CD4-positive, alpha-beta T cell (primary cell): Measurements from ENCODE around the gene NMT2. TPM values are rescaled to one million over a fixed set of nuclear protein-coding genes. Genes with fewer than 3 reads are reported as not detected.

Source experiments
- ATAC-seq: fragments of 200-7000 bp; cut with Tn5 transposase; one replicate; pipeline ENCODE4 v1.10.0; 2022; ENCODE audit warnings: mild to moderate bottlenecking; ENCODE audit not compliant: poor library complexity
- CTCF ChIA-PET: fragments of 350-600 bp; sonication (Branson Sonifier 250); formaldehyde crosslinking; loops from one replicate; lab custom pipeline; 2021; ENCODE audit warnings: antibody characterized with exemption, inconsistent platforms; lab: Charles Lee
- POLR2A ChIA-PET: fragments of 350-600 bp; sonication (Branson Sonifier 250); formaldehyde crosslinking; loops from one replicate; lab custom pipeline; 2021; ENCODE audit warnings: antibody characterized with exemption, inconsistent platforms; lab: Charles Lee
- DNase-seq, 14 experiments: peaks; one replicate each; pipeline ENCODE4 v3.0.0-alpha.2; 2013 to 2020; ENCODE audit warnings: mixed read lengths in 2 of 14
- H3K27ac ChIP-seq, 2 donors: one replicate each; pipeline versions ENCODE4 v1.5.1 to v1.7.0; 2013; ENCODE audit warnings: low read length in 2 of 2, low read depth in 1 of 2, mild to moderate bottlenecking in 1 of 2
- H3K27me3 ChIP-seq, 2 experiments: 1 replicate in 1 of 2; 2 replicates in 1 of 2; pipeline versions ENCODE4 v1.6.1 to v1.7.0; 2013; ENCODE audit warnings: low read length in 2 of 2, control low read depth in 1 of 2, mild to moderate bottlenecking in 1 of 2, moderate library complexity in 1 of 2; ENCODE audit not compliant: insufficient read depth in 2 of 2, control insufficient read depth in 1 of 2
- H3K36me3 ChIP-seq: one replicate; pipeline ENCODE4 v1.6.1; 2013; ENCODE audit warnings: low read length, control low read depth; ENCODE audit not compliant: insufficient read depth
- H3K4me1 ChIP-seq: one replicate; pipeline ENCODE4 v1.6.1; 2013; ENCODE audit warnings: low read length, control low read depth; ENCODE audit not compliant: insufficient read depth
- H3K4me3 ChIP-seq: one replicate; pipeline ENCODE4 v1.5.1; 2013; ENCODE audit warnings: mild to moderate bottlenecking, low read length, moderate library complexity
- H3K9me3 ChIP-seq, 2 experiments: 1 replicate in 1 of 2; 2 replicates in 1 of 2; pipeline versions ENCODE4 v1.6.1 to v1.7.0; 2013; ENCODE audit warnings: low read length in 2 of 2, mild to moderate bottlenecking in 2 of 2, control low read depth in 1 of 2, moderate library complexity in 1 of 2; ENCODE audit not compliant: control insufficient read depth in 1 of 2, insufficient read depth in 1 of 2
- H3K27ac Mint-ChIP-seq: one replicate; pipeline ENCODE4 v1.8.0; 2020; ENCODE audit warnings: mixed read lengths
- H3K27me3 Mint-ChIP-seq: one replicate; pipeline ENCODE4 v1.8.0; 2021; ENCODE audit warnings: mixed read lengths
- H3K36me3 Mint-ChIP-seq: one replicate; pipeline ENCODE4 v1.8.0; 2021; ENCODE audit warnings: low read depth, mixed read lengths
- H3K4me1 Mint-ChIP-seq: one replicate; pipeline ENCODE4 v1.8.0; 2021; ENCODE audit warnings: low read depth, mixed read lengths
- H3K4me3 Mint-ChIP-seq: one replicate; pipeline ENCODE4 v1.8.0; 2020; ENCODE audit warnings: mild to moderate bottlenecking, mixed read lengths
- H3K9me3 Mint-ChIP-seq: one replicate; pipeline ENCODE4 v1.8.0; 2020; ENCODE audit warnings: mixed read lengths
- intact Hi-C, 2 experiments: fragments of 100-400 bp; cut with DNase I in 1 of 2; cut with micrococcal nuclease in 1 of 2; formaldehyde crosslinking; loops; one replicate each; pipeline versions ENCODE4 v1.15.1 to v1.9.0; 2023 to 2025; cut with DNase I, micrococcal nuclease
- total RNA-seq, 174 experiments: library from RNA in 2 of 174; stranded (reverse) in 2 of 174; gene quantifications; one replicate each; pipeline ENCODE4 v1.2.3 and lab custom pipeline; 2021 to 2026
- TF ChIP-seq, protein P1 (sequence below): fragments of 200-600 bp; IDR thresholded peaks from one replicate; pipeline ENCODE4 v1.8.0; 2022; ENCODE audit warnings: antibody characterized with exemption, mild to moderate bottlenecking

NMT2 gene
- total RNA-seq, 2 experiments from 2014 or later, result 23.4 to 28.1 TPM

DNA sequence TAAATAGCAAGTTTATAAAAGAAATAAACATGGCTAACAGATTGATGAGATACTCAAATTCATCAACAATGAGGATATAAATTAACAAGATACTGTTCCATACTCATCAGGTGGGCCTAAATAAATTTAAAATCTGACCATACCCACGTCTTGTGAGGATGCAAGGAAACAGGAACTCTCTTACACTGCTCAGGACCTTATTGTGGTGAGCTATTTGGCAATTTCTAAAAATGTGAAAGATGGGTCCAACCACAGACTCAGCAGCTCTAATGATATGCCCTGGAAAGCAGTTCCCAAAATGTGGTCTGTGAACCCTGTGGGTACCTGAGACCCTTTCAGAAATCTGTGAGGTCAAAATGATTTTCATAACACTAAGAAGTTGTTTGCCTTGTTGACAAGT, 49.9 kb downstream of the NMT2 start:
- Mint-ChIP-seq H3K36me3 (peaks cover 30% of the 10 kb centered on the region), H3K27ac (no peak overlapping the region), H3K27me3 (no peaks in the 10 kb centered on the region), H3K4me1 (peaks cover 9% of the 10 kb centered on the region), H3K9me3 (no peaks in the 10 kb centered on the region), H3K4me3 (no peak overlapping the region)
- H3K9me3 ChIP-seq, result no peaks in the 10 kb centered on the region
- H3K36me3 ChIP-seq, result peaks cover 58% of the 10 kb centered on the region
- no peak for DNase-seq
- POLR2A ChIA-PET, result no interaction called here
- H3K4me1 ChIP-seq, result peaks cover 4% of the 10 kb centered on the region
- CTCF ChIA-PET, result no interaction called here
- TF ChIP-seq, protein P1, sequence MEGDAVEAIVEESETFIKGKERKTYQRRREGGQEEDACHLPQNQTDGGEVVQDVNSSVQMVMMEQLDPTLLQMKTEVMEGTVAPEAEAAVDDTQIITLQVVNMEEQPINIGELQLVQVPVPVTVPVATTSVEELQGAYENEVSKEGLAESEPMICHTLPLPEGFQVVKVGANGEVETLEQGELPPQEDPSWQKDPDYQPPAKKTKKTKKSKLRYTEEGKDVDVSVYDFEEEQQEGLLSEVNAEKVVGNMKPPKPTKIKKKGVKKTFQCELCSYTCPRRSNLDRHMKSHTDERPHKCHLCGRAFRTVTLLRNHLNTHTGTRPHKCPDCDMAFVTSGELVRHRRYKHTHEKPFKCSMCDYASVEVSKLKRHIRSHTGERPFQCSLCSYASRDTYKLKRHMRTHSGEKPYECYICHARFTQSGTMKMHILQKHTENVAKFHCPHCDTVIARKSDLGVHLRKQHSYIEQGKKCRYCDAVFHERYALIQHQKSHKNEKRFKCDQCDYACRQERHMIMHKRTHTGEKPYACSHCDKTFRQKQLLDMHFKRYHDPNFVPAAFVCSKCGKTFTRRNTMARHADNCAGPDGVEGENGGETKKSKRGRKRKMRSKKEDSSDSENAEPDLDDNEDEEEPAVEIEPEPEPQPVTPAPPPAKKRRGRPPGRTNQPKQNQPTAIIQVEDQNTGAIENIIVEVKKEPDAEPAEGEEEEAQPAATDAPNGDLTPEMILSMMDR, result no peak
- intact Hi-C loops, result no loop called here
- no peaks in the 10 kb centered on the region for H3K27me3 ChIP-seq
- ATAC-seq, result no peak
- no peak overlapping the region for H3K27ac ChIP-seq
- no peak overlapping the region for H3K4me3 ChIP-seq

DNA sequence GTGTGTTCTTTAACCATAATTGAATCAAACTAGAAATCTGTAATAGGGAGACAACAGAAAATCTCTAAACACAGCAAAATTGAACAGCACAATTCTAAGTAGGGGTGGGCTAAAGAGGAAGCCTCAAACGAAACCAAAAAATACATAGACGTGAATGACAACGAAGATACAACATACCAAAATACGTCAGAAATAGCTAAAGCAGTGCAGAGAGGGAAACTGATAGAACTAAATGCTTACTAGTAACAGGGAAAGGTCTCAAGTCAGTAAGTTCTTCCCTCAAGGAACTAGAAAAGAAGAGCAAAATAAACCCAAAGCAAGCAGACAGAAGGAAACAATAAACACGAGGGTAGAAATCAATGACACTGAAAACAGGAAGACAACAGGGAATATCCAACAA, 52.3 kb downstream of the NMT2 start:
- intact Hi-C loops, result no loop called here
- H3K4me1 ChIP-seq, result no peaks in the 10 kb centered on the region
- TF ChIP-seq, protein P1, result no peak
- peaks cover 9% of the 10 kb centered on the region for H3K4me1 Mint-ChIP-seq
- H3K27me3 ChIP-seq, result no peaks in the 10 kb centered on the region
- no peak overlapping the region for H3K27ac ChIP-seq
- DNase-seq (no peak), ATAC-seq (no peak)
- H3K9me3 ChIP-seq, result no peaks in the 10 kb centered on the region
- no peaks in the 10 kb centered on the region for H3K9me3 Mint-ChIP-seq
- POLR2A ChIA-PET, result no interaction called here
- H3K36me3 Mint-ChIP-seq, result peaks cover 21% of the 10 kb centered on the region
- peaks cover 78% of the 10 kb centered on the region for H3K36me3 ChIP-seq
- H3K4me3 Mint-ChIP-seq, result no peak overlapping the region
- CTCF ChIA-PET, result interaction anchor here (1.2 kb wide), 1 partner anchor 10 kb away, joined by 3 read pairs; no protein-coding TSS in a partner anchor
- H3K4me3 ChIP-seq, result no peak overlapping the region
- no peak overlapping the region for H3K27ac Mint-ChIP-seq
- H3K27me3 Mint-ChIP-seq, result no peaks in the 10 kb centered on the region

DNA sequence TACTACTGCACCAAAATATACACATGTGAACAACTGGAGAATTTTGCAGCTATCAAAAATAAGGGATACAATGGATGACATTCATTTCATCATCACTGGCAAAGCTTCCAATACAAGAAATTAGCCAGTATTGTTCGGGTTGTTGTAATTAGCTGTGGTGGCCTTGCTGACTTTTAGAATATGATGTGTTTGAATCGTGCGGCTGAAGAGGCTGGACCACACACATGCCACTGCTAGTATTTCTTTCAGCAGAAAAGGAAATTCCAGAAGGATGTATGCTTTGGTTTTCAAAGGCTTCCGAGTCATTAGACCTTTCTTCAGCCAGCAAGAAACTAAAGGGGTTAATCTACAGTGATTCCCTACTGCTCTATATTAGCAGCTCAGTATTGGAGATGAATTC, 54.7 kb downstream of the NMT2 start:
- H3K27me3 ChIP-seq, result no peaks in the 10 kb centered on the region
- ChIA-PET POLR2A (interaction anchor here (0.7 kb wide), 1 partner anchor 343 kb away, joined by 3 read pairs; no protein-coding TSS in a partner anchor), CTCF (no interaction called here)
- Mint-ChIP-seq H3K4me1 (peaks cover 9% of the 10 kb centered on the region), H3K27me3 (no peaks in the 10 kb centered on the region), H3K4me3 (no peak overlapping the region), H3K9me3 (no peaks in the 10 kb centered on the region), H3K36me3 (peaks cover 33% of the 10 kb centered on the region), H3K27ac (no peak overlapping the region)
- H3K4me1 ChIP-seq, result no peaks in the 10 kb centered on the region
- H3K27ac ChIP-seq, result no peak overlapping the region
- intact Hi-C loops, result no loop called here
- no peaks in the 10 kb centered on the region for H3K9me3 ChIP-seq
- peaks cover 77% of the 10 kb centered on the region for H3K36me3 ChIP-seq
- TF ChIP-seq, protein P1, result no peak
- DNase-seq (no peak), ATAC-seq (no peak)
- H3K4me3 ChIP-seq, result no peak overlapping the region
